H1 (cell line): ENCODE results near the gene ERC1. TPM values are rescaled to one million over a fixed set of nuclear protein-coding genes. Genes with fewer than 3 reads are reported as not detected.

Experiments
- CHD1 ChIP-seq: IDR thresholded peaks from 2 replicates; pipeline ENCODE4 v1.6.1; 2012; ENCODE audit warnings: low read depth, low read length, improper control_type of control experiment
- E2F6 ChIP-seq: IDR thresholded peaks from 2 replicates; pipeline ENCODE4 v1.6.1; 2012; ENCODE audit warnings: inconsistent platforms
- polyA plus RNA-seq, 7 experiments: library from polyadenylated mRNA; depleted of rRNA in 3 of 7; stranded (reverse) in 5 of 7; unstranded in 2 of 7; fragments of >200 nt in 5 of 7; fragments of 200-250 nt in 2 of 7; gene quantifications; 1 replicate in 5 of 7; 2 replicates in 1 of 7; 4 replicates in 1 of 7; pipeline versions ENCODE4 v1.2.1 to v1.2.3, GENCODE V29; 2011 to 2013; ENCODE audit warnings: missing spikeins in 2 of 7, mixed read lengths in 2 of 7
- total RNA-seq: library from RNA; stranded (reverse); fragmentation: NEBNext Ultra II Directional; extraction: Animal tissue kit (Norgen Biotek cat#: 25700); gene quantifications from 2 replicates; pipeline ENCODE4 v1.2.1, GENCODE V29; 2021

The ERC1 gene
- total and polyA plus RNA-seq, 2 of the 8 experiments (the other 6 are each of a cell fraction or from before 2014, with no cell fraction given): 7.8 to 45.7 TPM

GRCh38 chr12:1291601-1292332, 300.7 kb downstream of the ERC1 start (continued):
- TF ChIP-seq CHD1 (no peak), E2F6 (no peak)
